IMR-90 (cell line): Measurements from ENCODE around the gene OR6X1. TPM values are rescaled to one million over a fixed set of nuclear protein-coding genes. Genes with fewer than 3 reads are reported as not detected.

ENCODE experiments used
- ATAC-seq: fragments of 200-7000 bp; cut with Tn5 transposase; 2 replicates; pipeline ENCODE4 v1.9.1; 2020; ENCODE audit warnings: low read depth, mild to moderate bottlenecking, moderate library complexity
- BruUV-seq: library from RNA; stranded (reverse); fragments of 400-500 nt; replicated peaks from 2 replicates; lab custom pipeline; 2021; lab: Mats Ljungman, UMichigan
- CTCF ChIA-PET: fragments of 300-600 bp; formaldehyde crosslinking; extraction: SDS; loops from one replicate; lab custom pipeline; 2021; ENCODE audit warnings: antibody characterized with exemption; lab: Yijun Ruan, JAX
- POLR2A ChIA-PET: fragments of 300-600 bp; sonication (Branson Sonifier 250); formaldehyde crosslinking; loops from one replicate; lab custom pipeline; 2022; ENCODE audit warnings: antibody characterized with exemption; ENCODE audit not compliant: unreplicated experiment; lab: Charles Lee
- DNase-seq: peaks from one replicate; pipeline ENCODE4 v3.0.0; 2013
- H2AFZ ChIP-seq: replicated peaks from 2 replicates; pipeline ENCODE3; 2013; ENCODE audit warnings: low read length, mild to moderate bottlenecking; ENCODE audit not compliant: poor library complexity
- H2AK5ac ChIP-seq: 2 replicates; pipeline ENCODE4 v1.6.1; 2013; ENCODE audit warnings: low read depth, low read length, inconsistent platforms
- H2AK9ac ChIP-seq: replicated peaks from 2 replicates; pipeline ENCODE3; 2013; ENCODE audit warnings: mild to moderate bottlenecking, low read depth, low read length, moderate library complexity; ENCODE audit not compliant: poor library complexity
- H2BK120ac ChIP-seq: 2 replicates; pipeline ENCODE4 v1.6.1; 2013; ENCODE audit warnings: low read depth, low read length, inconsistent platforms
- H2BK15ac ChIP-seq: 3 replicates; pipeline ENCODE4 v1.6.1; 2013; ENCODE audit warnings: low read depth, low read length, inconsistent platforms
- H2BK20ac ChIP-seq: 2 replicates; pipeline ENCODE4 v1.6.1; 2013; ENCODE audit warnings: low read depth, mild to moderate bottlenecking, inconsistent platforms, low read length, moderate library complexity
- H2BK5ac ChIP-seq: 2 replicates; pipeline ENCODE4 v1.6.1; 2013; ENCODE audit warnings: mild to moderate bottlenecking, low read depth, low read length, inconsistent platforms; ENCODE audit not compliant: poor library complexity, severe bottlenecking
- H3K14ac ChIP-seq: replicated peaks from 2 replicates; pipeline ENCODE4 v1.6.1; 2013; ENCODE audit warnings: low read depth, low read length, inconsistent platforms
- H3K18ac ChIP-seq: 2 replicates; pipeline ENCODE4 v1.6.1; 2013; ENCODE audit warnings: low read depth, low read length, control low read depth
- H3K23ac ChIP-seq: 2 replicates; pipeline ENCODE4 v1.6.1; 2013; ENCODE audit warnings: low read depth, low read length, inconsistent platforms
- H3K27ac ChIP-seq: 2 replicates; pipeline ENCODE4 v1.5.1; 2013; ENCODE audit warnings: mild to moderate bottlenecking, control low read depth, low read length; ENCODE audit not compliant: insufficient read depth
- H3K27me3 ChIP-seq: 2 replicates; pipeline ENCODE4 v1.6.1; 2013; ENCODE audit warnings: low read length; ENCODE audit not compliant: control insufficient read depth, insufficient read depth
- H3K36me3 ChIP-seq: 2 replicates; pipeline ENCODE4 v1.6.1; 2013; ENCODE audit warnings: low read length, mixed read lengths; ENCODE audit not compliant: control insufficient read depth, insufficient read depth
- H3K4ac ChIP-seq: 2 replicates; pipeline ENCODE4 v1.6.1; 2013; ENCODE audit warnings: low read depth, low read length, inconsistent platforms
- H3K4me1 ChIP-seq: 2 replicates; pipeline ENCODE4 v1.6.1; 2013; ENCODE audit warnings: low read length, mixed read lengths; ENCODE audit not compliant: control insufficient read depth, insufficient read depth
- H3K4me2 ChIP-seq: 2 replicates; pipeline ENCODE4 v1.6.1; 2013; ENCODE audit warnings: low read depth, mild to moderate bottlenecking, control low read depth, low read length, moderate library complexity
- H3K4me3 ChIP-seq: 2 replicates; pipeline ENCODE4 v1.5.1; 2013; ENCODE audit warnings: low read depth, mild to moderate bottlenecking, control low read depth, low read length, moderate library complexity; ENCODE audit not compliant: insufficient read depth
- H3K56ac ChIP-seq: 2 replicates; pipeline ENCODE4 v1.6.1; 2013; ENCODE audit warnings: low read length, inconsistent platforms; ENCODE audit not compliant: insufficient read depth; ENCODE audit errors: extremely low read depth
- H3K79me1 ChIP-seq, 2 experiments: 2 replicates each; pipeline ENCODE4 v1.6.1; 2013; ENCODE audit warnings: low read length in 2 of 2, inconsistent platforms in 1 of 2, low read depth in 1 of 2
- H3K9ac ChIP-seq: 2 replicates; pipeline ENCODE4 v1.6.1; 2013; ENCODE audit warnings: low read depth, low read length, control low read depth
- H3K9me1 ChIP-seq: 2 replicates; pipeline ENCODE4 v1.6.1; 2013; ENCODE audit warnings: low read length, inconsistent platforms; ENCODE audit not compliant: insufficient read depth
- H3K9me3 ChIP-seq: 2 replicates; pipeline ENCODE4 v1.6.1; 2013; ENCODE audit warnings: low read length; ENCODE audit not compliant: control insufficient read depth, insufficient read depth
- H4K20me1 ChIP-seq: 2 replicates; pipeline ENCODE4 v1.6.1; 2013; ENCODE audit warnings: low read length, inconsistent platforms; ENCODE audit not compliant: insufficient read depth
- H4K5ac ChIP-seq: 2 replicates; pipeline ENCODE4 v1.6.1; 2013; ENCODE audit warnings: mild to moderate bottlenecking, low read depth, low read length, control low read depth
- H4K8ac ChIP-seq, 2 experiments: 2 replicates each; pipeline ENCODE4 v1.6.1; 2013; ENCODE audit warnings: low read depth in 2 of 2, low read length in 2 of 2, control low read depth in 1 of 2, inconsistent platforms in 1 of 2
- H4K91ac ChIP-seq: 2 replicates; pipeline ENCODE4 v1.6.1; 2013; ENCODE audit warnings: low read depth, low read length, inconsistent platforms; ENCODE audit not compliant: insufficient read depth
- MAZ ChIP-seq: IDR thresholded peaks from 2 replicates; pipeline ENCODE4 v1.6.1; 2012; ENCODE audit warnings: low read depth, mild to moderate bottlenecking, low read length, improper control_type of control experiment, moderate library complexity, borderline replicate concordance
- WGBS, 2 experiments: methylation state at CpG; one replicate each; pipeline versions ENCODE4 v1.1.5 to v1.1.7; 2013; ENCODE audit warnings: missing lambda C conversion rate in 2 of 2; ENCODE audit not compliant: insufficient read length in 1 of 2; ENCODE audit errors: extremely low coverage in 2 of 2; 5-methylcytosine and 5-hydroxymethylcytosine counted together
- dilution Hi-C: fragments of 300-500 bp; cut with HindIII; formaldehyde crosslinking; loops from one replicate; pipeline ENCODE4 v1.14.3; 2018; ENCODE audit warnings: low sequenced_read_pairs; ENCODE audit not compliant: unreplicated experiment
- in situ Hi-C: fragments of 300-500 bp; cut with MboI; formaldehyde crosslinking; loops from 3 replicates; pipeline ENCODE4 v1.14.3; 2019; ENCODE audit warnings: low sequenced_read_pairs, inconsistent platforms, mixed read lengths
- intact Hi-C: fragments of 100-400 bp; cut with micrococcal nuclease; formaldehyde crosslinking; loops from 2 replicates; pipeline ENCODE4 v1.10.0; 2022
- polyA plus RNA-seq, 3 experiments: library from polyadenylated mRNA; depleted of rRNA; stranded (reverse); fragments of >200 nt; gene quantifications; 2 replicates each; pipeline ENCODE4 v1.2.3, GENCODE V29; 2012; ENCODE audit warnings: low replicate concordance in 1 of 3
- total RNA-seq: library from RNA; depleted of rRNA; stranded (reverse); fragments of >200 nt; gene quantifications from 2 replicates; pipeline ENCODE4 v1.2.3, GENCODE V29; 2012

Gene OR6X1
- total and polyA plus RNA-seq, 2 of the 4 experiments (the other 2 are of a cell fraction), result not detected

GRCh38 chr11:123778511-123778910 is 24.2 kb upstream of the OR6X1 start:
- no peak for ATAC-seq
- intact Hi-C loops, result no loop called here
- no peak for TF ChIP-seq MAZ
- POLR2A ChIA-PET, result no interaction called here
- Histone ChIP-seq H3K4ac (no peak overlapping the region), H3K56ac (no peak overlapping the region), H2AK9ac (no peak overlapping the region), H3K23ac (no peak overlapping the region), H3K9ac (no peak overlapping the region), H4K5ac (no peak overlapping the region), H4K8ac (no peak overlapping the region), H2BK20ac (no peak overlapping the region), H3K79me1 (no peaks in the 10 kb centered on the region), H2BK15ac (no peak overlapping the region), H3K9me3 (no peaks in the 10 kb centered on the region), H3K9me1 (no peaks in the 10 kb centered on the region), H3K36me3 (no peaks in the 10 kb centered on the region), H3K4me2 (no peak overlapping the region), H2BK5ac (no peak overlapping the region), H3K18ac (no peak overlapping the region), H3K4me1 (no peaks in the 10 kb centered on the region), H4K91ac (no peak overlapping the region), H3K14ac (no peak overlapping the region), H4K20me1 (no peaks in the 10 kb centered on the region), H3K27me3 (no peaks in the 10 kb centered on the region; the same call in 1 of the 2 replicates), H2AFZ (no peak overlapping the region), H2BK120ac (no peak overlapping the region), H3K4me3 (no peak overlapping the region), H3K27ac (no peak overlapping the region), H2AK5ac (no peak overlapping the region)
- in situ Hi-C loops, result no loop called here
- CTCF ChIA-PET, result no interaction called here
- no TSS peak for BruUV-seq
- DNase-seq, result no peak
- WGBS, 2 experiments, result no CpG with 5 or more reads among the region's 1 CpG
- dilution Hi-C loops, result no loop called here
